ENCODE measurements around the gene HSD17B14.
"Not testable (repeated sequence)": the region's sequence is repeated elsewhere in the genome, so short reads cannot be mapped to it uniquely, and the experiment has no call there.

HSD17B14 gene

GRCh38 chr19:48836089-48837017 lies at the start of gene HSD17B14:
TSS of gene HSD17B14 (minus strand) at chr19:48836491. CDS start at chr19:48836411, 80 bp downstream.
- DNase-seq: no peak

GRCh38 chr19:48883726-48884125 lies 47.4 kb upstream of the HSD17B14 start:
- no peak for DNase-seq

- DNase-seq: no peak
Observed at GRCh38 chr19:48881741-48882657, 45.7 kb upstream of the HSD17B14 start.

- not testable (repeated sequence) for DNase-seq
Observed at GRCh38 chr19:48879696-48880095, 43.4 kb upstream of the HSD17B14 start.

- DNase-seq: no peak
Observed at GRCh38 chr19:48879025-48879637, 42.8 kb upstream of the HSD17B14 start.

- DNase-seq: no peak
Observed at GRCh38 chr19:48878196-48879024, 42.1 kb upstream of the HSD17B14 start.

- DNase-seq: no peak
Observed at GRCh38 chr19:48877855-48878195, 41.5 kb upstream of the HSD17B14 start.

GRCh38 chr19:48876043-48876981 lies 40.0 kb upstream of the HSD17B14 start:
- DNase-seq: not testable (repeated sequence)

- peak; percentile 72 for DNase-seq
Observed at GRCh38 chr19:48874303-48875135, 38.2 kb upstream of the HSD17B14 start.

GRCh38 chr19:48873476-48874302 lies 37.4 kb upstream of the HSD17B14 start:
- no peak for DNase-seq

- peak; percentile 71 for DNase-seq
Observed at GRCh38 chr19:48872884-48873475, 36.7 kb upstream of the HSD17B14 start.

GRCh38 chr19:48872182-48872883 lies 36.0 kb upstream of the HSD17B14 start, which contains the start of gene PPP1R15A:
TSS of gene PPP1R15A (plus strand) at chr19:48872421. CDS start at chr19:48873234, 813 bp downstream.
- peak; percentile 96 for DNase-seq

GRCh38 chr19:48871471-48872181 lies 35.3 kb upstream of the HSD17B14 start:
- DNase-seq: not testable (repeated sequence)

GRCh38 chr19:48870048-48870447 lies 33.8 kb upstream of the HSD17B14 start:
- DNase-seq: no peak

- no peak for DNase-seq
Observed at GRCh38 chr19:48868114-48868886, 32.0 kb upstream of the HSD17B14 start, which contains the start of gene PLEKHA4. TSS of gene PLEKHA4 (minus strand) at chr19:48868617. CDS start at chr19:48867620, 997 bp downstream.

GRCh38 chr19:48867746-48868113 lies 31.4 kb upstream of the HSD17B14 start:
- no peak for DNase-seq

Measured in COR-L47 (cell line).